ENCODE data around the gene SLC66A3. TPM values are rescaled to one million over a fixed set of nuclear protein-coding genes. Genes with fewer than 3 reads are reported as not detected.
"Not testable (repeated sequence)": the region's sequence is repeated elsewhere in the genome, so short reads cannot be mapped to it uniquely, and the experiment has no call there.

The SLC66A3 gene
- total and polyA plus RNA-seq, 5 experiments from 2014 or later = 18.2 to 65.6 (median 37.0) TPM

- H3K4me3 Mint-ChIP-seq = peak overlapping the region in 5 of 10 donors; percentile 4 to 30 (median 10)
- POLR2A ChIA-PET = no interaction called here
- peaks cover 0 to 2% (median 0%) of the 10 kb centered on the region in 3 donors for H3K36me3 Mint-ChIP-seq
- peak overlapping the region in 1 of 10 donors; percentile 87 for H3K27ac Mint-ChIP-seq
- ATAC-seq (no peak), DNase-seq (no peak)
- H3K4me1 Mint-ChIP-seq = peaks cover 8 to 42% (median 36%) of the 10 kb centered on the region in 4 donors
- H3K9me3 Mint-ChIP-seq = no peaks in the 10 kb centered on the region
- no peaks in the 10 kb centered on the region for H3K27me3 Mint-ChIP-seq
Observed at GRCh38 chr2:11157731-11158130, 2.5 kb downstream of the SLC66A3 start.

- Mint-ChIP-seq H3K27ac (no peak overlapping the region), H3K4me3 (no peak overlapping the region), H3K36me3 (peaks cover 0 to 11% (median 2%) of the 10 kb centered on the region in 3 donors), H3K4me1 (peaks cover 8 to 42% (median 36%) of the 10 kb centered on the region in 4 donors), H3K9me3 (no peaks in the 10 kb centered on the region), H3K27me3 (no peaks in the 10 kb centered on the region)
- DNase-seq (no peak), ATAC-seq (no peak)
- POLR2A ChIA-PET = no interaction called here
Observed at GRCh38 chr2:11158916-11159573, 3.8 kb downstream of the SLC66A3 start.

DNA sequence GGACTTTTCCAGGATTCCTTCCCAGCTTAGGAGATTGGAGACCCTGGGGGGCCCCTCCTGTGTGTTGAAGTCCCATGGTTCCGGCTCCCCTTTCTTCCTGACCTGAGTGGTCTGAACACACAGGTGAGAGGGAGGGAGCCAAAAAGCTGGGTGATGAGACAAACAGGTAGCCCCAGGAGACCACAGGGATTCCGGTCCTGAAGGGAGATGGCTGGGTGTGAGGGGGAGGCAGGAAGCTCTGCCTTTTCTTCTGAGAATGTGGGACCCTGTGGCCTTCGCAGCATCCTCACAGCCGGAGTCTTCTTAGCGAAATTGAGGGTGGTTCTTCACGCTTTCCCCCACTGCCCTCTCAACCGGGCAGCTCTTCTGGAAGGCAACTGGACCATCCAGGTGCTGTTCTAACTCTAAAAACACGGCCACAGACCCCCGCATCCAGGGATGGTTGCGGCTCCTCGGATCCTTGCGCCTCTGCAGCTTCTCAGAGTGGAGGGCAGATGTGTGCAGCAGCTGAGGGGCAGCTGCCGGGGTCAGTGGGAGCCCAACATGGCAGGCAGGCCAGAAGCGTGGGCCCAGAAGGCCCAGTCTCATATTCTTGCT, 4.4 kb downstream of the SLC66A3 start:
- H3K27me3 Mint-ChIP-seq = no peaks in the 10 kb centered on the region
- peak overlapping the region in 4 of 10 donors; percentile 33 to 81 (median 48) for H3K27ac Mint-ChIP-seq
- ATAC-seq (no peak), DNase-seq (no peak)
- H3K4me1 Mint-ChIP-seq = peaks cover 8 to 36% (median 34%) of the 10 kb centered on the region in 4 donors
- POLR2A ChIA-PET = no interaction called here
- H3K36me3 Mint-ChIP-seq = peaks cover 0 to 11% (median 2%) of the 10 kb centered on the region in 3 donors
- no peak overlapping the region for H3K4me3 Mint-ChIP-seq
- H3K9me3 Mint-ChIP-seq = no peaks in the 10 kb centered on the region

DNA sequence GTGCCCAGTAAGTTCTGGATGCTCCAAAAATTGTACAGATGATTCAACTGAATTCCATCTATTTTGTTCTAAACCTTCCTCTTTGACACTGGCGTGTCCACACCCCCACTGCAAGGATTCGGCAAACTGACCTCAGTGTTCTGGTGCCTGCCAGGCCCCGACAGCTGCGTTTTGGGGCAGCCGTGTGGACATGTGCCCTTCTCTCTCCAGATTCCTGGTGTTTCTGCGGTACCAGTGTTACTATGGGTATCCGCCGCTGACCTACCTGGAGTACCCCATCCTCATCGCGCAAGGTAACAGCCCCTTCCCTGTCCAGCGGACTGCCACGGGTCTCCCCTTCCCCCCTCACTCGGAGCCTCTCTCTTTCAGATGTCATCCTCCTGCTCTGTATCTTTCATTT, 5.0 kb downstream of the SLC66A3 start:
- Mint-ChIP-seq H3K4me1 (peaks cover 8 to 36% (median 34%) of the 10 kb centered on the region in 4 donors), H3K36me3 (peaks cover 0 to 11% (median 2%) of the 10 kb centered on the region in 3 donors), H3K27ac (peak overlapping the region in 6 of 10 donors; percentile 25 to 86 (median 72)), H3K9me3 (no peaks in the 10 kb centered on the region), H3K27me3 (no peaks in the 10 kb centered on the region), H3K4me3 (no peak overlapping the region)
- DNase-seq (no peak), ATAC-seq (no peak)
- POLR2A ChIA-PET = no interaction called here

DNA sequence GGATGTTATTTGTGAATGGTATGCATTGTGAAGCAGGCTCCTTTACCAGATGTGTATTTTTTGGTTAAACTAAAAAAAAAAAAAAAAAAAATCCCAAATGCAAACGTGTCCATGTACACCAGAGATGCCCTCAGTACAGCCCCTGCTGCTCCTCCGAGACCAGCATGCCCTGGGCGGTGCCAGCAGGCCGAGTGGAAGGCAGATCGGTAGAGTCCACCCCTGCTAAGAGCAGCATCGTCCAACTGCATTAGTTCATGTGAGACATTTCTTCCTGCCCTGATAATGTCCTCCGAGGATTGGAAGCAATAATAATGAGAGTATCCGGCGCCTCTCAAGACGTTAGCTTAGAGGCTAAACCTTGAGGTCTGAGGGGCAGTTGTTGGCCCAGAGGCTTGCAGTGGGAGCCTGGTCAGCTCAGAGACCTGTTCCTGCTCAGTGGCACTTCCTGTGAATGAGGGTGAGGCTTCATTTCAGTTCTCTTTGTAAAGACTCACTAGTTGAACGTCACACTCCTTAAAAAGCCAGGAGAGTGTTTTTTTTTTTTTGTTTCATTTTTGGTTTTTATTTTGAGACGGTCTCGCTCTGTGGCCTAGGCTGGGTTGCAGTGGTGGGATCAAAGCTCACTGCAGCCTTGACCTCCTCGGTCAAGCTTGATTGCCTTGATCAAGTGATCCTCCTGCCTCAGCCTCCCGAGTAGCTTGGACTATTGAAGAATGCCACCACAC, 5.6 kb downstream of the SLC66A3 start:
- DNase-seq (peak in 1 of 10 donors; percentile 4), ATAC-seq (peak in 1 of 2 donors; percentile 61)
- Mint-ChIP-seq H3K27ac (peak overlapping the region; percentile 25 to 86 (median 73)), H3K4me3 (peak overlapping the region in 6 of 10 donors; percentile 3 to 52 (median 24)), H3K27me3 (no peaks in the 10 kb centered on the region), H3K9me3 (no peaks in the 10 kb centered on the region), H3K4me1 (peaks cover 7 to 34% (median 32%) of the 10 kb centered on the region in 4 donors), H3K36me3 (peaks cover 0 to 11% (median 2%) of the 10 kb centered on the region in 3 donors)
- POLR2A ChIA-PET = interaction anchor here (0.7 kb wide), 1 partner anchor 340 kb away, joined by 3 read pairs; no protein-coding TSS in a partner anchor

GRCh38 chr2:11161747-11162146, 6.5 kb downstream of the SLC66A3 start:
- Mint-ChIP-seq H3K27ac (peak overlapping the region in 4 of 10 donors; percentile 25 to 86 (median 64)), H3K4me1 (peaks cover 4 to 30% (median 23%) of the 10 kb centered on the region in 4 donors), H3K27me3 (no peaks in the 10 kb centered on the region), H3K9me3 (no peaks in the 10 kb centered on the region), H3K4me3 (no peak overlapping the region), H3K36me3 (peaks cover 0 to 11% (median 2%) of the 10 kb centered on the region in 3 donors)
- no peak for ATAC-seq
- POLR2A ChIA-PET = interaction anchor here (1.3 kb wide), 1 partner anchor 33 kb away, joined by 3 read pairs; no protein-coding TSS in a partner anchor
- no peak for DNase-seq

GRCh38 chr2:11163439-11164317, 8.4 kb downstream of the SLC66A3 start:
- no peaks in the 10 kb centered on the region for H3K27me3 Mint-ChIP-seq
- H3K4me3 Mint-ChIP-seq = peak overlapping the region in 1 of 10 donors; percentile 11
- H3K9me3 Mint-ChIP-seq = no peaks in the 10 kb centered on the region
- H3K36me3 Mint-ChIP-seq = peaks cover 0 to 13% (median 2%) of the 10 kb centered on the region in 3 donors
- POLR2A ChIA-PET = no interaction called here
- DNase-seq = no peak
- no peak overlapping the region for H3K27ac Mint-ChIP-seq
- peaks cover 2 to 22% (median 14%) of the 10 kb centered on the region in 4 donors for H3K4me1 Mint-ChIP-seq
- ATAC-seq = no peak

DNA sequence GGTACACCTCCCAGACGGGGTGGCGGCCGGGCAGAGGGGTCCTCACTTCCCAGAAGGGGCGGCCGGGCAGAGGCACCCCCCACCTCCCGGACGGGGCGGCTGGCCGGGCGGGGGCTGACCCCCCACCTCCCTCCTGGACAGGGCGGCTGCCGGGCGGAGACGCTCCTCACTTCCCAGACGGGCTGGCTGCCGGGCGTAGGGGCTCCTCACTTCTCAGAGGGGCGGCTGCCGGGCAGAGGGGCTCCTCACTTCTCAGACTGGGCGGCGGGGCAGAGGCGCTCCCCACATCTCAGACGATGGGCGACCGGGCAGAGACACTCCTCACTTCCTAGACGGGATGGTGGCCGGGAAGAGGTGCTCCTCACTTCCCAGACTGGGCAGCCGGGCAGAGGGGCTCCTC, 9.8 kb downstream of the SLC66A3 start:
- ATAC-seq, H3K9me3 Mint-ChIP-seq, H3K4me3 Mint-ChIP-seq, POLR2A ChIA-PET, DNase-seq, H3K27me3 Mint-ChIP-seq, H3K27ac Mint-ChIP-seq: not testable (repeated sequence)
- Mint-ChIP-seq H3K36me3 (peaks cover 0 to 15% (median 11%) of the 10 kb centered on the region in 3 donors), H3K4me1 (peaks cover 5 to 19% (median 11%) of the 10 kb centered on the region in 4 donors)

DNA sequence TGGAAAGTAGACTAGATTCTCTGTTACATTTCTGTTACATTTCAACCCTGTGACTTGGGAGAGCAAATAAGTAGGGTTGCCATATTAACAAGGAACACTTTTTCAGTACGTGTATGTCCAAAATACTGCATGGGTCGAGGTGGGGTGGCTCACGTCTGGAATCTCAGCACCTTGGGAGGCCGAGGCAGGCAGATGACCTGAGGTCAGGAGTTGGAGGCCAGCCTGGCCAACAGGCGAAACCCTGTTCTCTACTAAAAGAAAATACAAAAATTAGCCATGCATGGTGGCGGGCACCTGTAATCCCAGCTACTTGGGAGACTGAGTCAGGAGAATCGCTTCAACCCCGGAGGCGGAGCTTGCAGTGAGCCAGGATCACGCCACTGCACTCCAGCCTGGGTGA, 11.2 kb downstream of the SLC66A3 start:
- Mint-ChIP-seq H3K4me1 (peaks cover 0 to 5% (median 1%) of the 10 kb centered on the region in 4 donors), H3K9me3 (no peaks in the 10 kb centered on the region), H3K27me3 (no peaks in the 10 kb centered on the region), H3K36me3 (peaks cover 0 to 13% (median 13%) of the 10 kb centered on the region in 3 donors), H3K27ac (no peak overlapping the region), H3K4me3 (no peak overlapping the region)
- POLR2A ChIA-PET = no interaction called here
- DNase-seq (no peak), ATAC-seq (no peak)

GRCh38 chr2:11168488-11168887, 13.2 kb downstream of the SLC66A3 start:
- DNase-seq (no peak), ATAC-seq (no peak)
- H3K4me1 Mint-ChIP-seq = peaks cover 0 to 3% (median 0%) of the 10 kb centered on the region in 4 donors
- H3K27ac Mint-ChIP-seq = no peak overlapping the region
- peaks cover 0 to 13% (median 9%) of the 10 kb centered on the region in 3 donors for H3K36me3 Mint-ChIP-seq
- H3K27me3 Mint-ChIP-seq = no peaks in the 10 kb centered on the region
- H3K4me3 Mint-ChIP-seq = no peak overlapping the region
- POLR2A ChIA-PET = interaction anchor here (0.7 kb wide), 1 partner anchor 1120 kb away, joined by 4 read pairs; no protein-coding TSS in a partner anchor
- H3K9me3 Mint-ChIP-seq = no peaks in the 10 kb centered on the region

DNA sequence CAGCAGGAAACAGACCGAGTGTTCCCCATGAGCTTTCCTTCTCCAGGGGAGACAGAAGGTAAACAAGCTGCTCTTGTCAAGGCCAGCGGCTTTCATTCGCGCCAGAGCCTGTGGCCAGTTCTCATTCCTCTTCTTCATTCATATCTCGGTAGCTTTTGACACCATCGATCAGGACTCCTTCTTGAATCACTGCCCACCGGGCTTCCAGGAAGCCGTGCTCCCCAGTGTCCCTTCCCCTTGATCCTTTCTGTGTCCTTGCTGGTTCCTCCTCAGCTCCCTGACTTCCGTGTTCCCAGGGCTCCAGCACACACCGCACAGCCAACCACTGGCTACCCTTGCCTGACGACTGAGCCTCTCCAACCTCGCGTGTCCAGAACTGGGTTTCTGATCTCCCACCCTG, 14.1 kb downstream of the SLC66A3 start:
- H3K4me3 Mint-ChIP-seq = no peak overlapping the region
- H3K36me3 Mint-ChIP-seq = peaks cover 0 to 11% (median 4%) of the 10 kb centered on the region in 3 donors
- DNase-seq (no peak), ATAC-seq (no peak)
- H3K9me3 Mint-ChIP-seq = no peaks in the 10 kb centered on the region
- POLR2A ChIA-PET = interaction anchor here (0.7 kb wide), 1 partner anchor 1119 kb away, joined by 4 read pairs; no protein-coding TSS in a partner anchor
- H3K27ac Mint-ChIP-seq = peak overlapping the region in 2 of 10 donors; percentile 4 to 54
- H3K4me1 Mint-ChIP-seq = peaks cover 0 to 3% (median 2%) of the 10 kb centered on the region in 4 donors
- H3K27me3 Mint-ChIP-seq = no peaks in the 10 kb centered on the region

GRCh38 chr2:11174222-11174621, 19.0 kb downstream of the SLC66A3 start:
- DNase-seq (no peak), ATAC-seq (no peak)
- Mint-ChIP-seq H3K9me3 (no peaks in the 10 kb centered on the region), H3K4me1 (peaks cover 6 to 14% (median 13%) of the 10 kb centered on the region in 4 donors), H3K36me3 (peaks cover 0 to 19% (median 8%) of the 10 kb centered on the region in 3 donors), H3K4me3 (no peak overlapping the region), H3K27ac (peak overlapping the region in 2 of 10 donors; percentile 46 to 49), H3K27me3 (no peaks in the 10 kb centered on the region)
- POLR2A ChIA-PET = no interaction called here

Data from naive thymus-derived CD8-positive, alpha-beta T cell (primary cell).